H1 (cell line): ENCODE data around the gene CCDC88C. TPM values are rescaled to one million over a fixed set of nuclear protein-coding genes. Genes with fewer than 3 reads are reported as not detected.

Experiments
- CTCF ChIA-PET: fragments of 300-600 bp; sonication (Branson Sonifier 250); formaldehyde crosslinking; loops from one replicate; lab custom pipeline; 2021; ENCODE audit not compliant: partially characterized antibody; lab: Charles Lee
- POLR2A ChIA-PET: fragments of 300-600 bp; sonication (Branson Sonifier 250); formaldehyde crosslinking; loops from one replicate; lab custom pipeline; 2021; ENCODE audit warnings: inconsistent platforms; ENCODE audit not compliant: partially characterized antibody; lab: Charles Lee
- DNase-seq, 2 experiments: peaks; one replicate each; pipeline versions ENCODE4 v3.0.0 to v3.0.0-alpha.2; 2010 to 2022; ENCODE audit warnings: low spot score in 2 of 2, low read depth in 1 of 2, mixed read lengths in 1 of 2
- FAIRE-seq: peaks from 2 replicates; lab custom pipeline; 2011; peaks lifted over from hg19 to GRCh38; lab: Jason Lieb, UNC
- H2AFZ ChIP-seq: 2 replicates; pipeline ENCODE4 v1.8.1; 2012; ENCODE audit warnings: low read length, inconsistent platforms
- H2AK5ac ChIP-seq: 2 replicates; pipeline ENCODE4 v1.6.1; 2013; ENCODE audit warnings: low read depth, low read length
- H2BK120ac ChIP-seq: replicated peaks from 2 replicates; pipeline ENCODE3; 2013; ENCODE audit warnings: low read depth, low read length, inconsistent platforms
- H2BK12ac ChIP-seq: 2 replicates; pipeline ENCODE4 v1.6.1; 2013; ENCODE audit warnings: low read depth, low read length
- H2BK15ac ChIP-seq: 2 replicates; pipeline ENCODE4 v1.6.1; 2013; ENCODE audit warnings: low read length
- H2BK20ac ChIP-seq: 2 replicates; pipeline ENCODE4 v1.6.1; 2013; ENCODE audit warnings: low read length
- H2BK5ac ChIP-seq: 2 replicates; pipeline ENCODE4 v1.6.1; 2013; ENCODE audit warnings: low read depth, low read length
- H3K14ac ChIP-seq: 2 replicates; pipeline ENCODE4 v1.6.1; 2013; ENCODE audit warnings: inconsistent platforms; ENCODE audit not compliant: insufficient read length
- H3K18ac ChIP-seq: 2 replicates; pipeline ENCODE4 v1.6.1; 2013; ENCODE audit warnings: low read length; ENCODE audit errors: extremely low read depth
- H3K23ac ChIP-seq: 2 replicates; pipeline ENCODE4 v1.6.1; 2013; ENCODE audit warnings: inconsistent platforms; ENCODE audit not compliant: insufficient read length
- H3K23me2 ChIP-seq: 2 replicates; pipeline ENCODE4 v1.6.1; 2013; ENCODE audit warnings: low read depth, low read length
- H3K27ac ChIP-seq: 2 replicates; pipeline ENCODE4 v1.6.1; 2011; ENCODE audit warnings: low read depth, low read length, inconsistent platforms
- H3K27me3 ChIP-seq, 4 experiments: replicated peaks in 1 of 4; 1 replicate in 1 of 4; 2 replicates in 3 of 4; pipeline versions ENCODE4 v1.6.1 to v1.8.1; 2011 to 2013; ENCODE audit warnings: low read length in 3 of 4, mild to moderate bottlenecking in 3 of 4, inconsistent platforms in 2 of 4, mixed read lengths in 2 of 4, moderate library complexity in 1 of 4; ENCODE audit not compliant: control insufficient read depth in 3 of 4, insufficient read depth in 3 of 4; ENCODE audit errors: extremely low read depth in 1 of 4
- H3K36me3 ChIP-seq, 4 experiments: 2 replicates each; pipeline versions ENCODE4 v1.6.1 to v1.8.1; 2011 to 2013; ENCODE audit warnings: mild to moderate bottlenecking in 4 of 4, low read length in 3 of 4, moderate library complexity in 2 of 4, control low read depth in 1 of 4, inconsistent platforms in 1 of 4; ENCODE audit not compliant: insufficient read depth in 4 of 4, control insufficient read depth in 2 of 4
- H3K4ac ChIP-seq: replicated peaks from 2 replicates; pipeline ENCODE3; 2013; ENCODE audit warnings: low read length, low read depth, mixed read lengths, inconsistent platforms; ENCODE audit not compliant: insufficient read length
- H3K4me1 ChIP-seq, 4 experiments: replicated peaks in 1 of 4; 1 replicate in 1 of 4; 2 replicates in 3 of 4; pipeline versions ENCODE4 v1.6.1 to v1.8.1; 2011 to 2013; ENCODE audit warnings: low read length in 3 of 4, inconsistent platforms in 2 of 4, mixed read lengths in 1 of 4; ENCODE audit not compliant: insufficient read depth in 4 of 4, control insufficient read depth in 3 of 4
- H3K4me2 ChIP-seq, 2 experiments: 2 replicates each; pipeline versions ENCODE4 v1.6.1 to v1.8.1; 2011 to 2013; ENCODE audit warnings: low read depth in 2 of 2, low read length in 2 of 2, control low read depth in 1 of 2, inconsistent platforms in 1 of 2, mild to moderate bottlenecking in 1 of 2; ENCODE audit not compliant: insufficient read depth in 1 of 2
- H3K4me3 ChIP-seq, 4 experiments: fragments of 200-600, 300-600 bp in 1 of 4; sonication (generic), shearing (Covaris generic), sonication (Bioruptor Twin) in 1 of 4; 2 replicates each; pipeline versions ENCODE4 v1.5.1 to v1.8.1; 2011 to 2016; ENCODE audit warnings: low read length in 4 of 4, low read depth in 3 of 4, control low read depth in 2 of 4, inconsistent platforms in 2 of 4, mild to moderate bottlenecking in 2 of 4, mixed read lengths in 1 of 4, moderate library complexity in 1 of 4; ENCODE audit not compliant: insufficient read depth in 2 of 4; ENCODE audit errors: extremely low read depth in 1 of 4
- H3K56ac ChIP-seq: replicated peaks from 2 replicates; pipeline ENCODE3; 2013; ENCODE audit warnings: low read depth, mild to moderate bottlenecking, mixed read lengths, low read length, inconsistent platforms; ENCODE audit not compliant: insufficient read length
- H3K79me1 ChIP-seq: 2 replicates; pipeline ENCODE4 v1.6.1; 2013; ENCODE audit warnings: low read depth, low read length, control low read depth
- H3K79me2 ChIP-seq, 2 experiments: 2 replicates each; pipeline versions ENCODE4 v1.6.1 to v1.8.1; 2012 to 2013; ENCODE audit warnings: low read length in 2 of 2, mild to moderate bottlenecking in 2 of 2, inconsistent platforms in 1 of 2; ENCODE audit not compliant: insufficient read depth in 2 of 2, control insufficient read depth in 1 of 2
- H3K9ac ChIP-seq, 4 experiments: replicated peaks in 1 of 4; 1 replicate in 1 of 4; 2 replicates in 3 of 4; pipeline versions ENCODE4 v1.6.1 to v1.8.1; 2011 to 2013; ENCODE audit warnings: low read depth in 3 of 4, low read length in 3 of 4, control low read depth in 2 of 4, mild to moderate bottlenecking in 2 of 4, moderate library complexity in 2 of 4, inconsistent platforms in 1 of 4; ENCODE audit errors: extremely low read depth in 1 of 4
- H3K9me3 ChIP-seq, 2 experiments: 2 replicates each; pipeline versions ENCODE4 v1.6.1 to v1.8.1; 2012 to 2013; ENCODE audit warnings: mild to moderate bottlenecking in 2 of 2, moderate library complexity in 2 of 2, control low read depth in 1 of 2, inconsistent platforms in 1 of 2, low read depth in 1 of 2, low read length in 1 of 2, mixed read lengths in 1 of 2; ENCODE audit not compliant: insufficient read depth in 2 of 2
- H4K20me1 ChIP-seq, 2 experiments: replicated peaks in 1 of 2; 2 replicates each; pipeline versions ENCODE3 to v1.8.1; 2011 to 2013; ENCODE audit warnings: inconsistent platforms in 2 of 2, low read length in 2 of 2, mild to moderate bottlenecking in 1 of 2; ENCODE audit not compliant: insufficient read depth in 2 of 2, control insufficient read depth in 1 of 2
- H4K5ac ChIP-seq: 2 replicates; pipeline ENCODE4 v1.6.1; 2013; ENCODE audit warnings: low read length, low read depth, mixed read lengths, inconsistent platforms; ENCODE audit not compliant: insufficient read length
- H4K8ac ChIP-seq: 2 replicates; pipeline ENCODE4 v1.8.0; 2013; ENCODE audit warnings: mild to moderate bottlenecking, moderate library complexity, low read length, inconsistent platforms; ENCODE audit not compliant: insufficient read depth; ENCODE audit errors: extremely low read depth
- H4K91ac ChIP-seq: replicated peaks from 2 replicates; pipeline ENCODE3; 2013; ENCODE audit warnings: low read length, mixed read lengths, inconsistent platforms; ENCODE audit not compliant: insufficient read length
- CEBPB ChIP-seq: IDR thresholded peaks from 2 replicates; pipeline ENCODE4 v1.6.1; 2012; ENCODE audit warnings: low read depth, low read length
- CTBP2 ChIP-seq: IDR thresholded peaks from 2 replicates; pipeline ENCODE4 v1.7.0; 2011; ENCODE audit warnings: borderline replicate concordance, mild to moderate bottlenecking, moderate library complexity, mixed read lengths, low read length; ENCODE audit not compliant: insufficient read depth, insufficient read length
- E2F6 ChIP-seq: IDR thresholded peaks from 2 replicates; pipeline ENCODE4 v1.6.1; 2012; ENCODE audit warnings: inconsistent platforms
- EGR1 ChIP-seq: IDR thresholded peaks from 2 replicates; pipeline ENCODE4 v1.6.1; 2011; ENCODE audit warnings: low read depth, low read length, borderline replicate concordance
- FOSL1 ChIP-seq: IDR thresholded peaks from 2 replicates; pipeline ENCODE4 v1.6.1; 2011; ENCODE audit warnings: mild to moderate bottlenecking, low read depth, low read length, moderate library complexity; ENCODE audit not compliant: insufficient read depth
- HDAC2 ChIP-seq, 2 experiments: fragments of 300-600 bp in 1 of 2; sonication (generic) in 1 of 2; IDR thresholded peaks; 2 replicates each; pipeline ENCODE4 v1.6.1; 2011 to 2012; ENCODE audit warnings: low read depth in 2 of 2, low read length in 2 of 2, mild to moderate bottlenecking in 2 of 2, moderate library complexity in 2 of 2, borderline replicate concordance in 1 of 2, inconsistent platforms in 1 of 2
- JUN ChIP-seq: IDR thresholded peaks from 2 replicates; pipeline ENCODE4 v1.6.1; 2011; ENCODE audit warnings: low read depth, mild to moderate bottlenecking, improper control_type of control experiment, low read length
- RFX5 ChIP-seq: IDR thresholded peaks from 2 replicates; pipeline ENCODE4 v1.6.1; 2011; ENCODE audit warnings: low read depth, low read length, improper control_type of control experiment, borderline replicate concordance
- RNF2 ChIP-seq: fragments of 200-900, 300-1000 bp; sonication (generic); IDR thresholded peaks from 2 replicates; pipeline ENCODE4 v1.7.1; 2016; ENCODE audit warnings: borderline replicate concordance, low read depth, mild to moderate bottlenecking, antibody characterized with exemption, low read length; ENCODE audit not compliant: poor library complexity, severe bottlenecking; ENCODE audit errors: missing control alignments
- SAP30 ChIP-seq: fragments of 300-600 bp; sonication (generic); IDR thresholded peaks from 2 replicates; pipeline ENCODE4 v1.7.1; 2012; ENCODE audit warnings: low read length, moderate library complexity, mild to moderate bottlenecking, inconsistent platforms; ENCODE audit not compliant: insufficient read depth, insufficient replicate concordance
- USF2 ChIP-seq: IDR thresholded peaks from 2 replicates; pipeline ENCODE4 v1.6.1; 2011; ENCODE audit warnings: low read length, improper control_type of control experiment
- WGBS, 2 experiments: shearing (Covaris generic) in 1 of 2; methylation state at CpG; one replicate each; pipeline versions ENCODE4 v1.1.6 to v1.1.7; 2013 to 2015; ENCODE audit warnings: low lambda C conversion rate in 2 of 2, mixed read lengths in 2 of 2, inconsistent platforms in 1 of 2, low coverage in 1 of 2, missing lambda C conversion rate in 1 of 2; ENCODE audit not compliant: insufficient replicate concordance in 2 of 2, insufficient coverage in 1 of 2, insufficient read length in 1 of 2; ENCODE audit errors: extremely low coverage in 1 of 2, missing lambda C conversion rate in 1 of 2; 5-methylcytosine and 5-hydroxymethylcytosine counted together
- polyA plus RNA-seq, 7 experiments: library from polyadenylated mRNA; depleted of rRNA in 3 of 7; stranded (reverse) in 5 of 7; unstranded in 2 of 7; fragments of >200 nt in 5 of 7; fragments of 200-250 nt in 2 of 7; gene quantifications; 1 replicate in 5 of 7; 2 replicates in 1 of 7; 4 replicates in 1 of 7; pipeline versions ENCODE4 v1.2.1 to v1.2.3, GENCODE V29; 2011 to 2013; ENCODE audit warnings: missing spikeins in 2 of 7, mixed read lengths in 2 of 7
- total RNA-seq: library from RNA; stranded (reverse); fragmentation: NEBNext Ultra II Directional; extraction: Animal tissue kit (Norgen Biotek cat#: 25700); gene quantifications from 2 replicates; pipeline ENCODE4 v1.2.1, GENCODE V29; 2021

CCDC88C gene
- total and polyA plus RNA-seq, 2 of the 8 experiments (the other 6 are each of a cell fraction or from before 2014, with no cell fraction given) = 10.3 to 57.7 TPM

- 90% methylated on average over 5 of the region's 5 CpGs; no CpG with 5 or more reads in 1 of the 2 experiments for WGBS, 2 experiments
- no peak for DNase-seq
- H3K4ac ChIP-seq = no peak overlapping the region
- peaks cover 13 to 21% of the 10 kb centered on the region in 2 experiments for H4K20me1 ChIP-seq
- H4K8ac ChIP-seq = no peak overlapping the region
- H3K79me1 ChIP-seq = peaks cover 34% of the 10 kb centered on the region
- no peak overlapping the region for H2AFZ ChIP-seq
- peaks cover 8 to 96% of the 10 kb centered on the region in 2 experiments; a peak in 3 of 4 replicates for H3K79me2 ChIP-seq
- H2BK120ac ChIP-seq = no peak overlapping the region
- POLR2A ChIA-PET = interaction anchor here (1.0 to 2.9 kb wide), 4 partner anchors 8 to 73 kb away, joined by 3 to 11 read pairs (median 3); no protein-coding TSS in a partner anchor
- H3K36me3 ChIP-seq = no peaks in the 10 kb centered on the region
- no peak overlapping the region for H3K23ac ChIP-seq
- H3K18ac ChIP-seq = no peak overlapping the region
- no peak overlapping the region for H2BK12ac ChIP-seq
- FAIRE-seq = no peak
- no peak overlapping the region for H3K27ac ChIP-seq
- H3K14ac ChIP-seq = no peak overlapping the region
- no peaks in the 10 kb centered on the region for H3K27me3 ChIP-seq
- H3K9me3 ChIP-seq = no peaks in the 10 kb centered on the region
- no peak overlapping the region for H4K91ac ChIP-seq
- H3K4me2 ChIP-seq = no peak overlapping the region
- no peak overlapping the region for H2BK5ac ChIP-seq
- no peak overlapping the region for H2BK20ac ChIP-seq
- no peaks in the 10 kb centered on the region for H3K23me2 ChIP-seq
- H4K5ac ChIP-seq = no peak overlapping the region
- no peak overlapping the region for H2AK5ac ChIP-seq
- TF ChIP-seq EGR1 (no peak), RNF2 (no peak), HDAC2 (IDR thresholded peaks at IDR 0.05; ENCODE audit: borderline replicate concordance in 1 of 2, low read depth in 2 of 2, low read length in 2 of 2) (no peak), RFX5 (no peak), CTBP2 (no peak), USF2 (no peak), FOSL1 (no peak), SAP30 (no peak), E2F6 (no peak), JUN (no peak), CEBPB (no peak)
- peaks cover 5 to 60% (median 36%) of the 10 kb centered on the region in 4 experiments for H3K4me1 ChIP-seq
- no peak overlapping the region for H3K4me3 ChIP-seq
- CTCF ChIA-PET = interaction anchor here (4.9 kb wide), 1 partner anchor 18 kb away, joined by 31 read pairs; no protein-coding TSS in a partner anchor
- no peak overlapping the region for H3K9ac ChIP-seq
- H2BK15ac ChIP-seq = no peak overlapping the region
- no peak overlapping the region for H3K56ac ChIP-seq
These were observed 37.5 kb downstream of the CCDC88C start for GRCh38 chr14:91380123-91380522.
